T-helper 17 cell (primary cell): ENCODE results near the gene GPR35. TPM values are rescaled to one million over a fixed set of nuclear protein-coding genes. Genes with fewer than 3 reads are reported as not detected.

Source experiments
- ATAC-seq: fragments of 150-1000 bp; cut with Tn5 transposase; 2 replicates; pipeline ENCODE4 v1.10.0; 2021; ENCODE audit warnings: mild to moderate bottlenecking, moderate library complexity
- DNase-seq, 3 donors: peaks; one replicate each; pipeline versions ENCODE4 v3.0.0 to v3.0.0-alpha.2; 2020 to 2021
- H3K9me3 ChIP-seq: one replicate; pipeline ENCODE4 v1.7.0; 2013; ENCODE audit warnings: low read length, mild to moderate bottlenecking; ENCODE audit not compliant: control insufficient read depth, poor library complexity, severe bottlenecking
- H3K27ac Mint-ChIP-seq: one replicate; pipeline ENCODE4 v1.8.0; 2022; ENCODE audit warnings: mild to moderate bottlenecking, moderate library complexity, mixed read lengths
- H3K27me3 Mint-ChIP-seq: one replicate; pipeline ENCODE4 v1.8.0; 2022; ENCODE audit warnings: mixed read lengths
- H3K36me3 Mint-ChIP-seq: one replicate; pipeline ENCODE4 v1.8.0; 2022; ENCODE audit warnings: low read depth, mixed read lengths
- H3K4me1 Mint-ChIP-seq: one replicate; pipeline ENCODE4 v1.8.0; 2022; ENCODE audit warnings: mild to moderate bottlenecking, mixed read lengths
- H3K4me3 Mint-ChIP-seq: one replicate; pipeline ENCODE4 v1.8.0; 2022; ENCODE audit warnings: mild to moderate bottlenecking, moderate library complexity, mixed read lengths
- total RNA-seq, 4 donors: library from RNA in 2 of 4; stranded (reverse) in 2 of 4; gene quantifications; one replicate each; pipeline ENCODE4 v1.2.3 and lab custom pipeline; 2022 to 2026

The GPR35 gene
- total RNA-seq, 2 donors from 2014 or later: 5.4 to 14.4 TPM

GRCh38 chr2:240584486-240585031 lies 40.7 kb upstream of the GPR35 start:
- Mint-ChIP-seq H3K27me3 (no peaks in the 10 kb centered on the region), H3K27ac (peak overlapping the region; percentile 96), H3K36me3 (peaks cover 4% of the 10 kb centered on the region), H3K4me3 (peak overlapping the region; percentile 94), H3K4me1 (peaks cover 43% of the 10 kb centered on the region)
- no peaks in the 10 kb centered on the region for H3K9me3 ChIP-seq
- DNase-seq (no peak), ATAC-seq (no peak)

GRCh38 chr2:240585101-240585500 lies 40.2 kb upstream of the GPR35 start:
- Mint-ChIP-seq H3K27ac (peak overlapping the region; percentile 96), H3K27me3 (no peaks in the 10 kb centered on the region), H3K4me1 (peaks cover 37% of the 10 kb centered on the region), H3K4me3 (peak overlapping the region; percentile 94), H3K36me3 (peaks cover 4% of the 10 kb centered on the region)
- no peaks in the 10 kb centered on the region for H3K9me3 ChIP-seq
- DNase-seq: no peak
- ATAC-seq: no peak

GRCh38 chr2:240585681-240586197 lies 39.5 kb upstream of the GPR35 start:
- peak overlapping the region; percentile 94 for H3K4me3 Mint-ChIP-seq
- DNase-seq: no peak
- H3K27me3 Mint-ChIP-seq: no peaks in the 10 kb centered on the region
- H3K9me3 ChIP-seq: no peaks in the 10 kb centered on the region
- peak overlapping the region; percentile 96 for H3K27ac Mint-ChIP-seq
- peaks cover 2% of the 10 kb centered on the region for H3K36me3 Mint-ChIP-seq
- ATAC-seq: no peak
- H3K4me1 Mint-ChIP-seq: peaks cover 31% of the 10 kb centered on the region

GRCh38 chr2:240586198-240586918 lies 38.9 kb upstream of the GPR35 start, which contains the start of gene CAPN10:
Gene CAPN10 (plus strand): TSS chr2:240586734. CDS start chr2:240586912, 178 bp downstream.
- peak; percentile 88 for ATAC-seq
- H3K4me1 Mint-ChIP-seq: peaks cover 31% of the 10 kb centered on the region

GRCh38 chr2:240586919-240587800 lies 38.1 kb upstream of the GPR35 start:
- Mint-ChIP-seq H3K27ac (peak overlapping the region; percentile 96), H3K4me1 (peaks cover 31% of the 10 kb centered on the region), H3K4me3 (peak overlapping the region; percentile 95), H3K36me3 (peaks cover 6% of the 10 kb centered on the region), H3K27me3 (no peaks in the 10 kb centered on the region)
- DNase-seq: peak; percentile 47 to 63 (median 52)
- peak; percentile 51 for ATAC-seq
- H3K9me3 ChIP-seq: no peaks in the 10 kb centered on the region

More at GRCh38 chr2:240586198-240586918, 38.9 kb upstream of the GPR35 start, which contains the start of gene CAPN10:
- DNase-seq: peak; percentile 92 to 96 (median 93)
- peak within 1 kb of the TSS; percentile 95 for H3K4me3 Mint-ChIP-seq
- peak within 1 kb of the TSS; percentile 96 for H3K27ac Mint-ChIP-seq
- no peaks in the 10 kb centered on the region for H3K9me3 ChIP-seq
- H3K27me3 Mint-ChIP-seq: no peaks in the 10 kb centered on the region
- peaks cover 4% of the 10 kb centered on the region for H3K36me3 Mint-ChIP-seq

- H3K4me1 Mint-ChIP-seq: peaks cover 31% of the 10 kb centered on the region
- DNase-seq (no peak), ATAC-seq (no peak)
- peaks cover 6% of the 10 kb centered on the region for H3K36me3 Mint-ChIP-seq
- H3K27ac Mint-ChIP-seq: peak overlapping the region; percentile 96
- H3K9me3 ChIP-seq: no peaks in the 10 kb centered on the region
- H3K27me3 Mint-ChIP-seq: no peaks in the 10 kb centered on the region
- peak overlapping the region; percentile 95 for H3K4me3 Mint-ChIP-seq
Observed at GRCh38 chr2:240588006-240588655, 37.1 kb upstream of the GPR35 start.

- DNase-seq (no peak), ATAC-seq (no peak)
- no peaks in the 10 kb centered on the region for H3K27me3 Mint-ChIP-seq
- H3K4me3 Mint-ChIP-seq: peak overlapping the region; percentile 95
- no peaks in the 10 kb centered on the region for H3K9me3 ChIP-seq
- peaks cover 33% of the 10 kb centered on the region for H3K4me1 Mint-ChIP-seq
- H3K27ac Mint-ChIP-seq: peak overlapping the region; percentile 96
- H3K36me3 Mint-ChIP-seq: peaks cover 6% of the 10 kb centered on the region
Observed at GRCh38 chr2:240588669-240589068, 36.6 kb upstream of the GPR35 start.

GRCh38 chr2:240589375-240589774 lies 35.9 kb upstream of the GPR35 start:
- Mint-ChIP-seq H3K27ac (no peak overlapping the region), H3K4me3 (no peak overlapping the region), H3K36me3 (peaks cover 6% of the 10 kb centered on the region), H3K27me3 (no peaks in the 10 kb centered on the region), H3K4me1 (peaks cover 33% of the 10 kb centered on the region)
- ATAC-seq: no peak
- DNase-seq: no peak
- no peaks in the 10 kb centered on the region for H3K9me3 ChIP-seq

- no peak for DNase-seq
- Mint-ChIP-seq H3K4me3 (no peak overlapping the region), H3K27ac (no peak overlapping the region), H3K27me3 (no peaks in the 10 kb centered on the region), H3K36me3 (peaks cover 6% of the 10 kb centered on the region), H3K4me1 (peaks cover 31% of the 10 kb centered on the region)
- no peak for ATAC-seq
- H3K9me3 ChIP-seq: no peaks in the 10 kb centered on the region
Observed at GRCh38 chr2:240589850-240590525, 35.3 kb upstream of the GPR35 start.

GRCh38 chr2:240590681-240591111 lies 34.6 kb upstream of the GPR35 start:
- no peaks in the 10 kb centered on the region for H3K27me3 Mint-ChIP-seq
- peaks cover 6% of the 10 kb centered on the region for H3K36me3 Mint-ChIP-seq
- no peak overlapping the region for H3K4me3 Mint-ChIP-seq
- H3K27ac Mint-ChIP-seq: peak overlapping the region; percentile 27
- no peaks in the 10 kb centered on the region for H3K9me3 ChIP-seq
- ATAC-seq (no peak), DNase-seq (peak in 1 of 3 donors; percentile 8)
- H3K4me1 Mint-ChIP-seq: peaks cover 30% of the 10 kb centered on the region

GRCh38 chr2:240591226-240591625 lies 34.1 kb upstream of the GPR35 start:
- Mint-ChIP-seq H3K4me3 (no peak overlapping the region), H3K27me3 (no peaks in the 10 kb centered on the region), H3K27ac (peak overlapping the region; percentile 27), H3K4me1 (peaks cover 25% of the 10 kb centered on the region), H3K36me3 (peaks cover 6% of the 10 kb centered on the region)
- no peaks in the 10 kb centered on the region for H3K9me3 ChIP-seq
- ATAC-seq (no peak), DNase-seq (no peak)

- Mint-ChIP-seq H3K27me3 (no peaks in the 10 kb centered on the region), H3K27ac (no peak overlapping the region), H3K4me1 (peaks cover 25% of the 10 kb centered on the region), H3K4me3 (no peak overlapping the region), H3K36me3 (peaks cover 6% of the 10 kb centered on the region)
- DNase-seq (no peak), ATAC-seq (no peak)
- H3K9me3 ChIP-seq: no peaks in the 10 kb centered on the region
Observed at GRCh38 chr2:240591784-240592183, 33.5 kb upstream of the GPR35 start.
